CD4-positive, CD25-positive, alpha-beta regulatory T cell (primary cell): ENCODE results near the gene BRI3. TPM values are rescaled to one million over a fixed set of nuclear protein-coding genes. Genes with fewer than 3 reads are reported as not detected.

Experiments
- ATAC-seq, 2 donors: fragments of 150-1000 bp; cut with Tn5 transposase; one replicate each; pipeline ENCODE4 v1.10.0; 2021; ENCODE audit warnings: low read depth in 2 of 2, moderate number of reproducible peaks in 2 of 2, moderate library complexity in 1 of 2
- DNase-seq, 3 donors: peaks; one replicate each; pipeline versions ENCODE4 v3.0.0 to v3.0.0-alpha.2; 2012 to 2022; ENCODE audit warnings: mixed read lengths in 1 of 3
- H3K27ac ChIP-seq: one replicate; pipeline ENCODE4 v1.7.0; 2013; ENCODE audit warnings: mild to moderate bottlenecking, low read length; ENCODE audit not compliant: insufficient read depth, poor library complexity, severe bottlenecking
- H3K27me3 ChIP-seq: one replicate; pipeline ENCODE4 v1.7.0; 2013; ENCODE audit warnings: low read length; ENCODE audit not compliant: control insufficient read depth, insufficient read depth
- H3K36me3 ChIP-seq: one replicate; pipeline ENCODE4 v1.7.0; 2013; ENCODE audit warnings: mild to moderate bottlenecking, low read length, moderate library complexity; ENCODE audit not compliant: control insufficient read depth, insufficient read depth
- H3K4me1 ChIP-seq: 2 replicates; pipeline ENCODE4 v1.7.0; 2013; ENCODE audit warnings: mild to moderate bottlenecking, low read length; ENCODE audit not compliant: insufficient read depth, control insufficient read depth, poor library complexity, severe bottlenecking
- H3K4me3 ChIP-seq: one replicate; pipeline ENCODE4 v1.7.0; 2013; ENCODE audit warnings: low read depth, mild to moderate bottlenecking, low read length, moderate library complexity
- H3K9me3 ChIP-seq, 2 experiments: 1 replicate in 1 of 2; 2 replicates in 1 of 2; pipeline ENCODE4 v1.7.0; 2013; ENCODE audit warnings: low read length in 2 of 2, mild to moderate bottlenecking in 1 of 2, moderate library complexity in 1 of 2; ENCODE audit not compliant: control insufficient read depth in 2 of 2
- H3K27ac Mint-ChIP-seq, 3 donors: one replicate each; pipeline ENCODE4 v1.8.0; 2020 to 2022; ENCODE audit warnings: mild to moderate bottlenecking in 3 of 3, mixed read lengths in 3 of 3, moderate library complexity in 2 of 3
- H3K27me3 Mint-ChIP-seq: one replicate; pipeline ENCODE4 v1.8.0; 2022; ENCODE audit warnings: mild to moderate bottlenecking, mixed read lengths
- H3K36me3 Mint-ChIP-seq: one replicate; pipeline ENCODE4 v1.8.0; 2020; ENCODE audit warnings: mixed read lengths
- H3K4me1 Mint-ChIP-seq, 4 donors: one replicate each; pipeline ENCODE4 v1.8.0; 2020 to 2022; ENCODE audit warnings: mixed read lengths in 4 of 4, mild to moderate bottlenecking in 1 of 4
- H3K4me3 Mint-ChIP-seq, 4 donors: one replicate each; pipeline ENCODE4 v1.8.0; 2020 to 2022; ENCODE audit warnings: mild to moderate bottlenecking in 4 of 4, mixed read lengths in 4 of 4, moderate library complexity in 3 of 4
- H3K9me3 Mint-ChIP-seq, 7 donors: one replicate each; pipeline ENCODE4 v1.8.0; 2020 to 2022; ENCODE audit warnings: mixed read lengths in 7 of 7, mild to moderate bottlenecking in 3 of 7, moderate library complexity in 2 of 7
- polyA plus RNA-seq, 4 donors: library from polyadenylated mRNA; unstranded; fragments of 300-500 nt; fragmentation: Illumina TruSeq; gene quantifications; one replicate each; pipeline ENCODE4 v1.2.3, GENCODE V29; 2021
- total RNA-seq: library from RNA; stranded (reverse); gene quantifications from one replicate; pipeline ENCODE4 v1.2.3, GENCODE V29; 2022

The BRI3 gene
- total and polyA plus RNA-seq, 5 donors from 2014 or later: 15.6 to 55.9 (median 16.4) TPM

- H3K27me3 Mint-ChIP-seq: no peaks in the 10 kb centered on the region
- H3K27me3 ChIP-seq: no peaks in the 10 kb centered on the region
- H3K4me3 Mint-ChIP-seq: no peak overlapping the region
- peaks cover 0 to 3% (median 0%) of the 10 kb centered on the region in 7 donors for H3K9me3 Mint-ChIP-seq
- ATAC-seq (no peak), DNase-seq (no peak)
- no peaks in the 10 kb centered on the region for H3K9me3 ChIP-seq
- no peaks in the 10 kb centered on the region for H3K36me3 ChIP-seq
- H3K4me3 ChIP-seq: no peak overlapping the region
- no peaks in the 10 kb centered on the region for H3K4me1 Mint-ChIP-seq
- H3K4me1 ChIP-seq: no peaks in the 10 kb centered on the region
- peaks cover 7% of the 10 kb centered on the region for H3K36me3 Mint-ChIP-seq
- H3K27ac ChIP-seq: no peak overlapping the region
- no peak overlapping the region for H3K27ac Mint-ChIP-seq
Observed at GRCh38 chr7:98317366-98318040, 36.0 kb downstream of the BRI3 start.

DNA sequence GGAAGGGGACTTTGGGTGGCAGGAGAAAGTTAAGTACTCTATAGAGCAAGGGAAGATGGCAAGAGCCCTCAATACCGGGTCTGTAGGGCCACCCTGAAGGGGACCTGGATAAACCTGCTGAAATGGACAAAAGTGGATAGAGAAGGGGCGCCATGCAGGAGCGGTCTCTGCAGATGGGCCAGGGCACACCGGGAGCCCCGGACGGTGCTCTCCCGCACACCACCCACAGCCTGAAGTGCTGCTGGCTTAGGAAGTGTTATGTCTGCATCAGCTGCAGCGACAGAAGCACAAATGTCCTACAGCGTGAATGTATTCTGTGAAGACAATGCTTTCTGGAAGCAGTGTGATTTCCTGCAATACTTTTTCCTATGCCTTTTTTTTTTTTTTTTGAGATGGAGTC is 37.7 kb downstream of the BRI3 start:
- no peaks in the 10 kb centered on the region for H3K27me3 ChIP-seq
- H3K27ac ChIP-seq: no peak overlapping the region
- Mint-ChIP-seq H3K36me3 (peaks cover 7% of the 10 kb centered on the region), H3K27me3 (peaks cover 5% of the 10 kb centered on the region), H3K4me1 (peaks cover 0 to 3% (median 0%) of the 10 kb centered on the region in 4 donors), H3K27ac (no peak overlapping the region), H3K4me3 (no peak overlapping the region), H3K9me3 (peaks cover 0 to 3% (median 0%) of the 10 kb centered on the region in 7 donors)
- no peaks in the 10 kb centered on the region for H3K36me3 ChIP-seq
- no peak overlapping the region for H3K4me3 ChIP-seq
- no peaks in the 10 kb centered on the region for H3K4me1 ChIP-seq
- H3K9me3 ChIP-seq: no peaks in the 10 kb centered on the region
- no peak for ATAC-seq
- no peak for DNase-seq

- no peak overlapping the region for H3K27ac Mint-ChIP-seq
- ATAC-seq: no peak
- no peaks in the 10 kb centered on the region for H3K27me3 ChIP-seq
- H3K4me3 Mint-ChIP-seq: no peak overlapping the region
- no peaks in the 10 kb centered on the region for H3K9me3 ChIP-seq
- H3K36me3 ChIP-seq: no peaks in the 10 kb centered on the region
- H3K9me3 Mint-ChIP-seq: peaks cover 0 to 3% (median 0%) of the 10 kb centered on the region in 7 donors
- H3K4me1 Mint-ChIP-seq: peaks cover 0 to 3% (median 0%) of the 10 kb centered on the region in 4 donors
- H3K4me1 ChIP-seq: no peaks in the 10 kb centered on the region
- DNase-seq: no peak
- H3K27ac ChIP-seq: no peak overlapping the region
- peaks cover 3% of the 10 kb centered on the region for H3K36me3 Mint-ChIP-seq
- H3K27me3 Mint-ChIP-seq: peaks cover 5% of the 10 kb centered on the region
- H3K4me3 ChIP-seq: no peak overlapping the region
Observed at GRCh38 chr7:98321301-98321700, 39.8 kb downstream of the BRI3 start.

GRCh38 chr7:98322331-98323270 is 41.1 kb downstream of the BRI3 start:
- H3K36me3 Mint-ChIP-seq: no peaks in the 10 kb centered on the region

DNA sequence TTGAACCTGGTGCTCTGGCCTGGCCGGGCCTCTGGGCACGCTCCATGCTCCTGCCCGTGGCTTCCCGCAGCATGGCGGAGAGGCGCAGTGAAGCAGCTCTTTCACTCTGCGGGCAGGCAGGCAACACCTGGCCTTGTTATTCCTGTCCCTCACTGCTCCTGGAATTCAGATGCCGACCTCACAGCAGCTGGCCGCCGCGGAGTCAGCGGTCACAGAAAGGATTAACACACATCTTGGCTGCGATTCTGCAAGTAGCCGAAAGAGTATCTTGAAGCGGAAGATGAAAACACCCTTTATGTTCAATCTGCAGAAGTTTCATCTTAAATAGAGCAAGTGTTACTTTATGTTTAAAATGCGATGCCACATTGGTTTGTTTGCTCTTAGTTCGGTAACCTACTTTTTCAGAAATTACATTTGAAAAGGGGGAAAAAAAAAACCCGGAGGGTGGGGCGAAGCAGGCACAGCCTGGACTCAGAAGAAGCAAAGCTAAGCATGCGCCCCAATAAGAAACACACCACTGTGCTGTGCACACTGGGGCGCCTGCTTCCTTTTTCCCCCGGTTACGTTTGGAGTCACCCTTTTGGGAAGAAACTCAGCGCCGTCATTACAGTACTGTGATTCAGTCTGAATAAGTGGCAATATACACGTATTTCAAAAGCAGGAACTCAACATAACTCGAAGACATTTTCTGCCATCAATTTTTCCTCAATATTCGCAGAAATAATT is 42.3 kb downstream of the BRI3 start:
- DNase-seq (no peak), ATAC-seq (no peak)
- Mint-ChIP-seq H3K27ac (no peak overlapping the region), H3K9me3 (no peaks in the 10 kb centered on the region), H3K4me3 (no peak overlapping the region), H3K36me3 (no peaks in the 10 kb centered on the region), H3K4me1 (peaks cover 0 to 3% (median 0%) of the 10 kb centered on the region in 4 donors), H3K27me3 (peaks cover 5% of the 10 kb centered on the region)
- no peaks in the 10 kb centered on the region for H3K36me3 ChIP-seq
- no peak overlapping the region for H3K27ac ChIP-seq
- no peaks in the 10 kb centered on the region for H3K27me3 ChIP-seq
- H3K9me3 ChIP-seq: no peaks in the 10 kb centered on the region
- H3K4me3 ChIP-seq: no peak overlapping the region
- H3K4me1 ChIP-seq: no peaks in the 10 kb centered on the region

More at GRCh38 chr7:98322331-98323270, 41.1 kb downstream of the BRI3 start:
- no peak for DNase-seq
- Histone ChIP-seq H3K4me1 (no peaks in the 10 kb centered on the region), H3K27me3 (no peaks in the 10 kb centered on the region), H3K9me3 (no peaks in the 10 kb centered on the region), H3K27ac (no peak overlapping the region), H3K36me3 (no peaks in the 10 kb centered on the region), H3K4me3 (no peak overlapping the region)
- peaks cover 0 to 3% (median 0%) of the 10 kb centered on the region in 4 donors for H3K4me1 Mint-ChIP-seq
- no peak for ATAC-seq
- peaks cover 0 to 3% (median 0%) of the 10 kb centered on the region in 7 donors for H3K9me3 Mint-ChIP-seq
- peaks cover 5% of the 10 kb centered on the region for H3K27me3 Mint-ChIP-seq
- H3K4me3 Mint-ChIP-seq: no peak overlapping the region
- H3K27ac Mint-ChIP-seq: peak overlapping the region in 1 of 3 donors; percentile 48

DNA sequence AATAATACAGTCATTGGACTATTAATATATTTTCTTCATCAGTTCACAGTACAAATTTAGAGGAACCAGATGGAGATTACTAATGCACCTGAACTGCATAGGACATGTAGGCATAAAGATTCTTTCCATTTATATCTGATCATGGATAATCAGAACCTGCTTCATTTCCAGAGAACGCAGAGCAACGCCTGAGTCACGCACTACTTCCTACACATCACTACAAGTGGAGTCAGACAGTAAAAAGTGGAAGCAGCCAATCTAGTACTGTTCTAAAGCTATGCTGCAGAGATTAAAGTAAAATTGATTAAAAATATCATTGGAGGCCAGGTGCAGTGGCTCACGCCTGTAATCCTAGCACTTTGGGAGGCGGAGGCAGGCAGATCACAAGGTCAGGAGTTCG is 43.3 kb downstream of the BRI3 start:
- Mint-ChIP-seq H3K27ac (no peak overlapping the region), H3K4me1 (peaks cover 0 to 3% (median 0%) of the 10 kb centered on the region in 4 donors), H3K9me3 (no peaks in the 10 kb centered on the region), H3K4me3 (no peak overlapping the region), H3K27me3 (peaks cover 5% of the 10 kb centered on the region), H3K36me3 (no peaks in the 10 kb centered on the region)
- ATAC-seq: no peak
- H3K36me3 ChIP-seq: no peaks in the 10 kb centered on the region
- no peaks in the 10 kb centered on the region for H3K9me3 ChIP-seq
- no peaks in the 10 kb centered on the region for H3K4me1 ChIP-seq
- DNase-seq: no peak
- H3K4me3 ChIP-seq: no peak overlapping the region
- H3K27me3 ChIP-seq: no peaks in the 10 kb centered on the region
- no peak overlapping the region for H3K27ac ChIP-seq

DNA sequence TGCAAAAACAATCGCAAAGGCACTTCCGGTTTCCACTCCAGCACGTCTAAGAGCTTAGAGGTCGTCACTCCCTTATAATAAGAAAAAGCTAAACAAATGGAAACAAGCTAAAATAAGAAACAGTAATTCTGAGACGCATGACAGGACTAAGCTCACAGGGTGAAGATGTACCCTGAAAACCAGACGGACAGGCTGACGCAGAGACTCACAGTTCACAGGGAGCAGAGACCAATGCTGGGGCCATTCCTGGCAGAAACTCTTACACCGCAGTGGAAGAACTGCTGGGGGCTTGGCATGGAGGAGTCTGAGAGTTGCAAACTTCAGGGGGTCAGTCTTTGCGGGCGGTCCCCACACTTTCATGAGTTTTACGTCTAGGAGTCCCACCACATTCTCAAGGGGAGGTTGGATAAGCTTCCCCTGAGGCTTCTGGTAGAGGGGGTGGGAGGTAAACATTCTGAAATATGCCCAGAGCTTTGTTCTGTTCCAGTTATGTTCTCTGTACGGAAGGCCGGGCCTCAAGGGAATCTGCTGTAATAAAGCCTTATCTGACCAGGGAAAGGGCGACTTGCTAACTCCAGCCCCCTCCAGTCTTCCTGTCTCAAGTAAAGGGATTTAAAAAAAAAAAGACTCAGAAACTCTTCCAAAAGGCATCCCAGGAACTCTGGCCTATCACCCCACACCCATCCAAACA is 47.8 kb downstream of the BRI3 start:
- ATAC-seq: no peak
- Mint-ChIP-seq H3K9me3 (peaks cover 0 to 4% (median 2%) of the 10 kb centered on the region in 7 donors), H3K27me3 (peaks cover 4% of the 10 kb centered on the region)

More for the DNA sequence above, 47.8 kb downstream of the BRI3 start:
- no peaks in the 10 kb centered on the region for H3K4me1 Mint-ChIP-seq
- no peak for DNase-seq
- H3K36me3 Mint-ChIP-seq: no peaks in the 10 kb centered on the region
- no peaks in the 10 kb centered on the region for H3K27me3 ChIP-seq
- no peak overlapping the region for H3K27ac Mint-ChIP-seq
- H3K4me1 ChIP-seq: no peaks in the 10 kb centered on the region
- H3K9me3 ChIP-seq: no peaks in the 10 kb centered on the region
- H3K27ac ChIP-seq: no peak overlapping the region
- H3K4me3 Mint-ChIP-seq: no peak overlapping the region
- no peak overlapping the region for H3K4me3 ChIP-seq
- H3K36me3 ChIP-seq: no peaks in the 10 kb centered on the region
